Central memory CD8-positive, alpha-beta T cell (primary cell): ENCODE data around the gene PDPN.

Experiments
- ATAC-seq: fragments of 150-1000 bp; cut with Tn5 transposase; replicated peaks from 2 replicates; pipeline ENCODE4 v1.10.0; 2022; ENCODE audit warnings: mild to moderate bottlenecking, moderate FRiP score, moderate number of reproducible peaks; ENCODE audit not compliant: poor library complexity, severe bottlenecking; ENCODE audit errors: extremely low read depth
- DNase-seq, 2 donors: peaks; one replicate each; pipeline ENCODE4 v3.0.0; 2021; ENCODE audit warnings: low spot score in 2 of 2
- H3K27ac Mint-ChIP-seq: one replicate; pipeline ENCODE4 v1.8.0; 2022; ENCODE audit warnings: low read depth, mild to moderate bottlenecking, moderate library complexity, mixed read lengths
- H3K27me3 Mint-ChIP-seq: one replicate; pipeline ENCODE4 v1.8.0; 2022; ENCODE audit warnings: mixed read lengths
- H3K36me3 Mint-ChIP-seq: one replicate; pipeline ENCODE4 v1.8.0; 2022; ENCODE audit warnings: mild to moderate bottlenecking, moderate library complexity, mixed read lengths; ENCODE audit not compliant: insufficient read depth
- H3K4me1 Mint-ChIP-seq: one replicate; pipeline ENCODE4 v1.8.0; 2022; ENCODE audit warnings: mixed read lengths
- H3K4me3 Mint-ChIP-seq: one replicate; pipeline ENCODE4 v1.8.0; 2022; ENCODE audit warnings: mild to moderate bottlenecking, moderate library complexity, mixed read lengths
- H3K9me3 Mint-ChIP-seq: one replicate; pipeline ENCODE4 v1.8.0; 2022; ENCODE audit warnings: mixed read lengths

PDPN gene

GRCh38 chr1:13583966-13584791 lies 547 bp downstream of the PDPN start:
- ATAC-seq (no peak), DNase-seq (no peak)
- Mint-ChIP-seq H3K4me1 (no peaks in the 10 kb centered on the region), H3K4me3 (no peak overlapping the region), H3K9me3 (no peaks in the 10 kb centered on the region), H3K36me3 (no peaks in the 10 kb centered on the region), H3K27me3 (peaks cover 79% of the 10 kb centered on the region), H3K27ac (no peak overlapping the region)

- Mint-ChIP-seq H3K4me1 (no peaks in the 10 kb centered on the region), H3K27me3 (peaks cover 74% of the 10 kb centered on the region), H3K4me3 (no peak overlapping the region), H3K9me3 (no peaks in the 10 kb centered on the region), H3K27ac (no peak overlapping the region), H3K36me3 (no peaks in the 10 kb centered on the region)
- no peak for ATAC-seq
- DNase-seq, result no peak
These were observed 1.4 kb downstream of the PDPN start for GRCh38 chr1:13584876-13585611.

GRCh38 chr1:13585612-13585991 lies 2.0 kb downstream of the PDPN start:
- no peak for ATAC-seq
- Mint-ChIP-seq H3K9me3 (no peaks in the 10 kb centered on the region), H3K36me3 (no peaks in the 10 kb centered on the region), H3K4me3 (no peak overlapping the region), H3K27ac (no peak overlapping the region), H3K27me3 (peaks cover 75% of the 10 kb centered on the region), H3K4me1 (no peaks in the 10 kb centered on the region)
- DNase-seq, result no peak

- H3K36me3 Mint-ChIP-seq, result no peaks in the 10 kb centered on the region
- ATAC-seq, result no peak
- no peak for DNase-seq
- no peak overlapping the region for H3K27ac Mint-ChIP-seq
- H3K27me3 Mint-ChIP-seq, result peaks cover 77% of the 10 kb centered on the region
- no peaks in the 10 kb centered on the region for H3K9me3 Mint-ChIP-seq
- H3K4me3 Mint-ChIP-seq, result no peak overlapping the region
- no peaks in the 10 kb centered on the region for H3K4me1 Mint-ChIP-seq
These were observed 2.4 kb downstream of the PDPN start for GRCh38 chr1:13586001-13586400.

- Mint-ChIP-seq H3K27ac (no peak overlapping the region), H3K36me3 (no peaks in the 10 kb centered on the region), H3K27me3 (peaks cover 76% of the 10 kb centered on the region), H3K9me3 (no peaks in the 10 kb centered on the region), H3K4me1 (no peaks in the 10 kb centered on the region), H3K4me3 (no peak overlapping the region)
- ATAC-seq (no peak), DNase-seq (no peak)
These were observed 3.8 kb downstream of the PDPN start for GRCh38 chr1:13587256-13588030.

GRCh38 chr1:13588946-13589796 lies 5.5 kb downstream of the PDPN start:
- Mint-ChIP-seq H3K27me3 (peaks cover 76% of the 10 kb centered on the region), H3K4me3 (no peak overlapping the region), H3K9me3 (no peaks in the 10 kb centered on the region), H3K4me1 (no peaks in the 10 kb centered on the region), H3K36me3 (no peaks in the 10 kb centered on the region), H3K27ac (no peak overlapping the region)
- no peak for ATAC-seq
- no peak for DNase-seq

GRCh38 chr1:13590486-13590885 lies 6.9 kb downstream of the PDPN start:
- Mint-ChIP-seq H3K27ac (no peak overlapping the region), H3K4me1 (no peaks in the 10 kb centered on the region), H3K27me3 (peaks cover 63% of the 10 kb centered on the region)

GRCh38 chr1:13593511-13594131 lies 10.0 kb downstream of the PDPN start:
- no peaks in the 10 kb centered on the region for H3K9me3 Mint-ChIP-seq
- no peak overlapping the region for H3K4me3 Mint-ChIP-seq
- no peaks in the 10 kb centered on the region for H3K36me3 Mint-ChIP-seq
- H3K4me1 Mint-ChIP-seq, result no peaks in the 10 kb centered on the region
- H3K27ac Mint-ChIP-seq, result no peak overlapping the region
- ATAC-seq, result no peak
- DNase-seq, result no peak
- H3K27me3 Mint-ChIP-seq, result peaks cover 38% of the 10 kb centered on the region

More at GRCh38 chr1:13590486-13590885, 6.9 kb downstream of the PDPN start:
- no peaks in the 10 kb centered on the region for H3K36me3 Mint-ChIP-seq
- H3K4me3 Mint-ChIP-seq, result no peak overlapping the region
- ATAC-seq, result no peak
- no peaks in the 10 kb centered on the region for H3K9me3 Mint-ChIP-seq
- no peak for DNase-seq

- ATAC-seq (no peak), DNase-seq (no peak)
- H3K27me3 Mint-ChIP-seq, result peaks cover 31% of the 10 kb centered on the region
- no peak overlapping the region for H3K27ac Mint-ChIP-seq
- no peaks in the 10 kb centered on the region for H3K9me3 Mint-ChIP-seq
- H3K4me3 Mint-ChIP-seq, result no peak overlapping the region
- no peaks in the 10 kb centered on the region for H3K36me3 Mint-ChIP-seq
- H3K4me1 Mint-ChIP-seq, result no peaks in the 10 kb centered on the region
These were observed 11.8 kb downstream of the PDPN start for GRCh38 chr1:13595411-13595810.

GRCh38 chr1:13597166-13597565 lies 13.5 kb downstream of the PDPN start:
- Mint-ChIP-seq H3K36me3 (no peaks in the 10 kb centered on the region), H3K27ac (no peak overlapping the region), H3K27me3 (peaks cover 13% of the 10 kb centered on the region), H3K4me3 (no peak overlapping the region), H3K9me3 (no peaks in the 10 kb centered on the region), H3K4me1 (no peaks in the 10 kb centered on the region)
- DNase-seq (no peak), ATAC-seq (no peak)

GRCh38 chr1:13600762-13601453 lies 17.3 kb downstream of the PDPN start:
- H3K27ac Mint-ChIP-seq, result no peak overlapping the region
- H3K4me1 Mint-ChIP-seq, result no peaks in the 10 kb centered on the region
- no peaks in the 10 kb centered on the region for H3K36me3 Mint-ChIP-seq
- peaks cover 8% of the 10 kb centered on the region for H3K27me3 Mint-ChIP-seq
- DNase-seq, result no peak
- no peak overlapping the region for H3K4me3 Mint-ChIP-seq
- H3K9me3 Mint-ChIP-seq, result no peaks in the 10 kb centered on the region
- no peak for ATAC-seq
